ENCODE measurements around the gene SFMBT2.

The SFMBT2 gene

DNA sequence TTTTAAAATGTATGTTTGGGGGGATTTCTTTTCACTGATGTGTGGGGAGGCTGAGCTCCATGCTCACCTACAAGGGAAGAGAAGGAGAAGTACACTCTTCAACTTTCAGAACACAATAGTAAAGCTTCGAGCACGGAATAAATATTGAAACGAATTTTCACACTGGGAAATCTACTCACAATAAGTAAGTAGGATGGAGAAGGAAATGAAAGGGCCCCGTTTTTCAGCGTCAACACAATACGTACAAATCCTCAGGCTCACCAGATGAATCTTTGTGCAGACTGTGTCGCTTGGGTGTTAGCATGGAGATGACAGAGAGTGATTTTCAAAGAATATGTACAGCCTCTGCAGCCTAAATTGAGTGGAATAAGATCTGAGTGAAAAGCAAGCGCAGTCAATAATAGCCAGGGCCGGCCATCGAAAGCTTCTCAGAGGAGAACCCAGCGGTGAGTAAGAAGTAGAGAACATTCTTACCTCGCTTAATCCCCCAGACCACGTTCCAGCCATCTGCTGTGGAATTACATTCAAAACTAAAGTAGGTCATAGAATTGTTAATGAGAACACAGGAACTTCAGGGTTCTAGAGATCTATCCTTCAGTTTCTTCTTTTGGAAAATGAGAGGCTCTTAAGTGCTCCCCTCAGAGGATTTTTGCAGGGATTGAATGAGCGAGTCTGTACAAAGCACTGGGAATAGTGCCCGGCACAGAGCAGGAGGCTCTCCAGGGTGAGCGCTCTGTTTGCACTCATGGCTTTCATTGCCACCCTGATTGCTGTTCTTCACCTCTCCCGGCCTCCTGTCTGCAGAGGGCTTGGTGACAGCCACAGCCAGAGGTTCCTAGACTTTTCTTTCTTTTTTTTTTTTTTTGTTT lies 292.8 kb downstream of the SFMBT2 start:
- H3K4me3 ChIP-seq (ENCODE audit: low read length), result no peak overlapping the region
- no peak for TF ChIP-seq ZNF274 (IDR thresholded peaks at IDR 0.05; ENCODE audit: low read depth, low read length)

DNA sequence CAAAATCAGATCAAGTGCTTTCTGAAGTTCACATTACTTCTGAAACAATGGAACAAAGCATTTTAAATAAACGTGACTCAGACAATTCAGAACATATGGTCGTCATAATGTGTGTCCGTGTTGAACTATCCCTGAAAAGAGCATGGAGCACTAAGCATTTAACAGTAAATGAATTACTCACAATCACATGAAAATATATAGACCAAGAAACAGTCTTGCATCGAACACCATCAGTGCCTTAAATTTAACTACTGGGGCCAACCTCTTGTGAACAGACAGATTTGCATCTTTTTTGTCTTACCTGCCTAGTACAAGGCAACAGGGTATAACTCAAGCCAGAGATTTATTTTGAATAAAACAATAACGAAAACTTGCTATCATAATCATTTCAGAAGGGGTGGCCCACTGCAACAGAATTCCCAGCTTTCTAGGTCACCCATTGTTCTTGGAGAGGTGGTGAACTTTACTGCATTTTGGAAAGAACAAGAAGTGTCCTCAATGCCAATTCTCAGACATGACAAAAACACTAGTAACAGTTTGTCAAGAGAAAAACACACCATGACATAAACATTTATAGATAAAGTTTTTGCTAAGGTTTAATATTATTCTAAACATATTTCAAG lies 293.5 kb downstream of the SFMBT2 start:
- H3K4me3 ChIP-seq (ENCODE audit: low read length), result no peak overlapping the region
- TF ChIP-seq ZNF274 (IDR thresholded peaks at IDR 0.05; ENCODE audit: low read depth, low read length), result no peak

DNA sequence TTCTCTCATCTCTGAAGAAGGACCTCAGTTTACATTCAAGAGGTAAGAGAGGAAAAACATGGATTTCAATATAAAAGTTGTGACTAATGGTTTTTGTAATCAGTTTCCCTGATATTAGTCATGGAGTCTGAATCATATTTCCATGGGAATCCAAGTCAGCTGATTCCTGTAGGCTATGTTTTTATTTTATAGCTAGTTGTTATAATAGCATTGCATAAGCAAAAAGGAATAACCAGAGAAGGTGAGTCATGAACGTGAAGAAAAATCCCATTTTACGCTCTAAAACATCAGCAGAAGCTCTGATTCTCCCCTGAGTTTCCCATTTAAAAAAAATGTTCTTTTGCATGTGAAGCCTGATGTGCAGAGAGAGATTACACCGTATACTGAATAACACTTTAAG lies 299.3 kb downstream of the SFMBT2 start:
- H3K4me3 ChIP-seq (ENCODE audit: low read length), result no peak overlapping the region
- TF ChIP-seq ZNF274 (IDR thresholded peaks at IDR 0.05; ENCODE audit: low read depth, low read length), result no peak

DNA sequence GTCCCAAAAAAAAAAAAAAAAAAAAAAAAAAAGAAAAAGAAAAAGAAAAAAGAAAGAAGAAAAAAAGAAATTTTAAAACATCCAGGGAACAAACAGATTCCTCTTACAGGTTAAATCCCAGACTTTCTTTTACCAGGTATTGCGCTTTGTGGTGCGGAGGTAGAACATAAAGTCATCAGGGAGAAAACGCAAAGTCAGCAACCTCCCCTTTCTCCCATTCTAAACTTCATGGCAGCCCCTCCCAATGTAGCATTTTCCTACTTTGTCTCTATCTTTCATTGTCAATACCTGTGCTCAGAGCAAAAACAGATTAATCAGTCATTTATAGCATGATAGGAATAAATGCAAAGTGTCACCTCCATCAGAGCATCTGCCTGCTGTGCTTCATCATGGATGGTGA lies 299.7 kb downstream of the SFMBT2 start:
- TF ChIP-seq ZNF274 (IDR thresholded peaks at IDR 0.05; ENCODE audit: low read depth, low read length), result no peak
- H3K4me3 ChIP-seq (ENCODE audit: low read length), result no peak overlapping the region

Data from GM08714 (cell line).